H1 (cell line): ENCODE data around the gene SLC13A3. TPM values are rescaled to one million over a fixed set of nuclear protein-coding genes. Genes with fewer than 3 reads are reported as not detected.

Source experiments
- CTCF ChIA-PET: fragments of 300-600 bp; sonication (Branson Sonifier 250); formaldehyde crosslinking; loops from one replicate; lab custom pipeline; 2021; ENCODE audit not compliant: partially characterized antibody; lab: Charles Lee
- POLR2A ChIA-PET: fragments of 300-600 bp; sonication (Branson Sonifier 250); formaldehyde crosslinking; loops from one replicate; lab custom pipeline; 2021; ENCODE audit warnings: inconsistent platforms; ENCODE audit not compliant: partially characterized antibody; lab: Charles Lee
- DNase-seq, 2 experiments: peaks; one replicate each; pipeline versions ENCODE4 v3.0.0 to v3.0.0-alpha.2; 2010 to 2022; ENCODE audit warnings: low spot score in 2 of 2, low read depth in 1 of 2, mixed read lengths in 1 of 2
- FAIRE-seq: peaks from 2 replicates; lab custom pipeline; 2011; peaks lifted over from hg19 to GRCh38; lab: Jason Lieb, UNC
- H2AFZ ChIP-seq: 2 replicates; pipeline ENCODE4 v1.8.1; 2012; ENCODE audit warnings: low read length, inconsistent platforms
- H2AK5ac ChIP-seq: 2 replicates; pipeline ENCODE4 v1.6.1; 2013; ENCODE audit warnings: low read depth, low read length
- H2BK120ac ChIP-seq: replicated peaks from 2 replicates; pipeline ENCODE3; 2013; ENCODE audit warnings: low read depth, low read length, inconsistent platforms
- H2BK12ac ChIP-seq: 2 replicates; pipeline ENCODE4 v1.6.1; 2013; ENCODE audit warnings: low read depth, low read length
- H2BK15ac ChIP-seq: 2 replicates; pipeline ENCODE4 v1.6.1; 2013; ENCODE audit warnings: low read length
- H2BK20ac ChIP-seq: 2 replicates; pipeline ENCODE4 v1.6.1; 2013; ENCODE audit warnings: low read length
- H2BK5ac ChIP-seq: 2 replicates; pipeline ENCODE4 v1.6.1; 2013; ENCODE audit warnings: low read depth, low read length
- H3K14ac ChIP-seq: 2 replicates; pipeline ENCODE4 v1.6.1; 2013; ENCODE audit warnings: inconsistent platforms; ENCODE audit not compliant: insufficient read length
- H3K18ac ChIP-seq: 2 replicates; pipeline ENCODE4 v1.6.1; 2013; ENCODE audit warnings: low read length; ENCODE audit errors: extremely low read depth
- H3K23ac ChIP-seq: 2 replicates; pipeline ENCODE4 v1.6.1; 2013; ENCODE audit warnings: inconsistent platforms; ENCODE audit not compliant: insufficient read length
- H3K23me2 ChIP-seq: 2 replicates; pipeline ENCODE4 v1.6.1; 2013; ENCODE audit warnings: low read depth, low read length
- H3K27ac ChIP-seq: 2 replicates; pipeline ENCODE4 v1.6.1; 2011; ENCODE audit warnings: low read depth, low read length, inconsistent platforms
- H3K27me3 ChIP-seq, 4 experiments: replicated peaks in 1 of 4; 1 replicate in 1 of 4; 2 replicates in 3 of 4; pipeline versions ENCODE4 v1.6.1 to v1.8.1; 2011 to 2013; ENCODE audit warnings: low read length in 3 of 4, mild to moderate bottlenecking in 3 of 4, inconsistent platforms in 2 of 4, mixed read lengths in 2 of 4, moderate library complexity in 1 of 4; ENCODE audit not compliant: control insufficient read depth in 3 of 4, insufficient read depth in 3 of 4; ENCODE audit errors: extremely low read depth in 1 of 4
- H3K36me3 ChIP-seq, 4 experiments: 2 replicates each; pipeline versions ENCODE4 v1.6.1 to v1.8.1; 2011 to 2013; ENCODE audit warnings: mild to moderate bottlenecking in 4 of 4, low read length in 3 of 4, moderate library complexity in 2 of 4, control low read depth in 1 of 4, inconsistent platforms in 1 of 4; ENCODE audit not compliant: insufficient read depth in 4 of 4, control insufficient read depth in 2 of 4
- H3K4ac ChIP-seq: replicated peaks from 2 replicates; pipeline ENCODE3; 2013; ENCODE audit warnings: low read length, low read depth, mixed read lengths, inconsistent platforms; ENCODE audit not compliant: insufficient read length
- H3K4me1 ChIP-seq, 4 experiments: replicated peaks in 1 of 4; 1 replicate in 1 of 4; 2 replicates in 3 of 4; pipeline versions ENCODE4 v1.6.1 to v1.8.1; 2011 to 2013; ENCODE audit warnings: low read length in 3 of 4, inconsistent platforms in 2 of 4, mixed read lengths in 1 of 4; ENCODE audit not compliant: insufficient read depth in 4 of 4, control insufficient read depth in 3 of 4
- H3K4me2 ChIP-seq, 2 experiments: 2 replicates each; pipeline versions ENCODE4 v1.6.1 to v1.8.1; 2011 to 2013; ENCODE audit warnings: low read depth in 2 of 2, low read length in 2 of 2, control low read depth in 1 of 2, inconsistent platforms in 1 of 2, mild to moderate bottlenecking in 1 of 2; ENCODE audit not compliant: insufficient read depth in 1 of 2
- H3K4me3 ChIP-seq, 4 experiments: fragments of 200-600, 300-600 bp in 1 of 4; sonication (generic), shearing (Covaris generic), sonication (Bioruptor Twin) in 1 of 4; 2 replicates each; pipeline versions ENCODE4 v1.5.1 to v1.8.1; 2011 to 2016; ENCODE audit warnings: low read length in 4 of 4, low read depth in 3 of 4, control low read depth in 2 of 4, inconsistent platforms in 2 of 4, mild to moderate bottlenecking in 2 of 4, mixed read lengths in 1 of 4, moderate library complexity in 1 of 4; ENCODE audit not compliant: insufficient read depth in 2 of 4; ENCODE audit errors: extremely low read depth in 1 of 4
- H3K56ac ChIP-seq: replicated peaks from 2 replicates; pipeline ENCODE3; 2013; ENCODE audit warnings: low read depth, mild to moderate bottlenecking, mixed read lengths, low read length, inconsistent platforms; ENCODE audit not compliant: insufficient read length
- H3K79me1 ChIP-seq: 2 replicates; pipeline ENCODE4 v1.6.1; 2013; ENCODE audit warnings: low read depth, low read length, control low read depth
- H3K79me2 ChIP-seq, 2 experiments: 2 replicates each; pipeline versions ENCODE4 v1.6.1 to v1.8.1; 2012 to 2013; ENCODE audit warnings: low read length in 2 of 2, mild to moderate bottlenecking in 2 of 2, inconsistent platforms in 1 of 2; ENCODE audit not compliant: insufficient read depth in 2 of 2, control insufficient read depth in 1 of 2
- H3K9ac ChIP-seq, 4 experiments: replicated peaks in 1 of 4; 1 replicate in 1 of 4; 2 replicates in 3 of 4; pipeline versions ENCODE4 v1.6.1 to v1.8.1; 2011 to 2013; ENCODE audit warnings: low read depth in 3 of 4, low read length in 3 of 4, control low read depth in 2 of 4, mild to moderate bottlenecking in 2 of 4, moderate library complexity in 2 of 4, inconsistent platforms in 1 of 4; ENCODE audit errors: extremely low read depth in 1 of 4
- H3K9me3 ChIP-seq, 2 experiments: 2 replicates each; pipeline versions ENCODE4 v1.6.1 to v1.8.1; 2012 to 2013; ENCODE audit warnings: mild to moderate bottlenecking in 2 of 2, moderate library complexity in 2 of 2, control low read depth in 1 of 2, inconsistent platforms in 1 of 2, low read depth in 1 of 2, low read length in 1 of 2, mixed read lengths in 1 of 2; ENCODE audit not compliant: insufficient read depth in 2 of 2
- H4K20me1 ChIP-seq, 2 experiments: replicated peaks in 1 of 2; 2 replicates each; pipeline versions ENCODE3 to v1.8.1; 2011 to 2013; ENCODE audit warnings: inconsistent platforms in 2 of 2, low read length in 2 of 2, mild to moderate bottlenecking in 1 of 2; ENCODE audit not compliant: insufficient read depth in 2 of 2, control insufficient read depth in 1 of 2
- H4K5ac ChIP-seq: 2 replicates; pipeline ENCODE4 v1.6.1; 2013; ENCODE audit warnings: low read length, low read depth, mixed read lengths, inconsistent platforms; ENCODE audit not compliant: insufficient read length
- H4K8ac ChIP-seq: 2 replicates; pipeline ENCODE4 v1.8.0; 2013; ENCODE audit warnings: mild to moderate bottlenecking, moderate library complexity, low read length, inconsistent platforms; ENCODE audit not compliant: insufficient read depth; ENCODE audit errors: extremely low read depth
- H4K91ac ChIP-seq: replicated peaks from 2 replicates; pipeline ENCODE3; 2013; ENCODE audit warnings: low read length, mixed read lengths, inconsistent platforms; ENCODE audit not compliant: insufficient read length
- ASH2L ChIP-seq: fragments of 200-600, 300-600 bp; sonication (generic); IDR thresholded peaks from one replicate; pipeline ENCODE4 v1.7.1; 2017; ENCODE audit warnings: low read length
- CREB1 ChIP-seq: IDR thresholded peaks from 2 replicates; pipeline ENCODE4 v1.6.1; 2012; ENCODE audit warnings: inconsistent platforms
- EP300 ChIP-seq, 2 experiments: IDR thresholded peaks; 1 replicate in 1 of 2; 2 replicates in 1 of 2; pipeline ENCODE4 v1.6.1; 2011 to 2012; ENCODE audit warnings: low read depth in 2 of 2, low read length in 2 of 2, mild to moderate bottlenecking in 2 of 2, borderline replicate concordance in 1 of 2, inconsistent platforms in 1 of 2, moderate library complexity in 1 of 2
- RXRA ChIP-seq: IDR thresholded peaks from 2 replicates; pipeline ENCODE4 v1.6.1; 2011; ENCODE audit warnings: low read depth, mild to moderate bottlenecking, low read length, moderate library complexity; ENCODE audit not compliant: insufficient read depth
- SP4 ChIP-seq: IDR thresholded peaks from 2 replicates; pipeline ENCODE4 v1.6.1; 2012; ENCODE audit warnings: low read length, inconsistent platforms
- SRF ChIP-seq: IDR thresholded peaks from 2 replicates; pipeline ENCODE4 v1.6.1; 2011; ENCODE audit warnings: mild to moderate bottlenecking, low read depth, low read length, moderate library complexity
- WGBS, 2 experiments: shearing (Covaris generic) in 1 of 2; methylation state at CpG; one replicate each; pipeline versions ENCODE4 v1.1.6 to v1.1.7; 2013 to 2015; ENCODE audit warnings: low lambda C conversion rate in 2 of 2, mixed read lengths in 2 of 2, inconsistent platforms in 1 of 2, low coverage in 1 of 2, missing lambda C conversion rate in 1 of 2; ENCODE audit not compliant: insufficient replicate concordance in 2 of 2, insufficient coverage in 1 of 2, insufficient read length in 1 of 2; ENCODE audit errors: extremely low coverage in 1 of 2, missing lambda C conversion rate in 1 of 2; 5-methylcytosine and 5-hydroxymethylcytosine counted together
- polyA plus RNA-seq, 7 experiments: library from polyadenylated mRNA; depleted of rRNA in 3 of 7; stranded (reverse) in 5 of 7; unstranded in 2 of 7; fragments of >200 nt in 5 of 7; fragments of 200-250 nt in 2 of 7; gene quantifications; 1 replicate in 5 of 7; 2 replicates in 1 of 7; 4 replicates in 1 of 7; pipeline versions ENCODE4 v1.2.1 to v1.2.3, GENCODE V29; 2011 to 2013; ENCODE audit warnings: missing spikeins in 2 of 7, mixed read lengths in 2 of 7
- total RNA-seq: library from RNA; stranded (reverse); fragmentation: NEBNext Ultra II Directional; extraction: Animal tissue kit (Norgen Biotek cat#: 25700); gene quantifications from 2 replicates; pipeline ENCODE4 v1.2.1, GENCODE V29; 2021
- TF ChIP-seq, protein P1 (sequence below): IDR thresholded peaks from 2 replicates; pipeline ENCODE4 v1.6.1; 2012; ENCODE audit warnings: inconsistent platforms

SLC13A3 gene
- total and polyA plus RNA-seq, 2 of the 8 experiments (the other 6 are each of a cell fraction or from before 2014, with no cell fraction given) = 9.4 to 12.6 TPM

DNA sequence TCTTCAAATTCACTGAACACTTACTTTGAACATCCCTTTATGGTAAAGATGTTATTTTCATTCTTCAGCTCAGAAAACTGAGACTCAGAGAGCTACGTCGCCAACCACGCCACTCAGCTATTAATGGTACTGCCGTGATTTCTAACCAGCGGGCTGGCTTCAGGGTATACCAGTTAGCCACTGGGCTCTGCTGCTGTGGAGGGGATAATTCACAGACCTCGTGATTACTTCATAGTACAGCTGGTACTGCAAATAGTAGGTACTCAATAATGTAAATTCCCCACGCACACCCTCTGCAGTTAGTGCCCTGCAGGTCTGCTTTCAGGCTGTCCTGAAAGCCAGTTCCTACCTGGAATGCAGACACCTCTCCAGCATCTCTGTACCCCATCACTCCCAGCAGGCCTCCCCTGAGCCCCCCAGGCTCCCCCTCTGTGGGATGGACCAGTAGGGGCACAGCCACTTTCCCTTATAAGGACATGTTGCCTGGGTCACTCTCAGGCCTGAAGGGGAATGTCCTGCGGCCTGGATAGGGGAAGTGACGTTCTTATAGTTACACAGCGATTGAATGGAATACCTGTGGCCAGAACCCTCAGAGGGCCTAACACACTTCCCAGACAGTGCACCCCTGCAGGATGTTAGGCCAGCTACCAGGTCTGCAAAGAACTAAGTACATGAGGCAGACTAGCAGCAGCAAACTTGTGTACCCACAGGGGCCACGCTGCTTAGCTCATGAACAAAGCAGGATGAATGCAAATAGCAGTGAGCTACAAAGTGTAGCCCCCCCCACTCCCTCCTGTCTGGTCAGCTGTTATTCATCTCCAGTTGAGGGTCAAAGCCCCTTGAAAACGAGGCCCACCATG, 99.5 kb downstream of the SLC13A3 start:
- Histone ChIP-seq H2BK15ac (peak overlapping the region; percentile 54), H2AK5ac (no peak overlapping the region; the same call in 1 of the 2 replicates), H3K14ac (no peak overlapping the region), H3K4me1 (peaks cover 12 to 33% (median 22%) of the 10 kb centered on the region in 4 experiments), H2AFZ (no peak overlapping the region), H3K9me3 (no peaks in the 10 kb centered on the region), H3K4me3 (no peak overlapping the region; a peak in 1 of 8 replicates), H3K23ac (no peak overlapping the region), H3K18ac (0 out of 2 replicates have a peak overlapping the region, but pooled peaks have one; percentile 66), H4K8ac (no peak overlapping the region; the same call in 1 of the 2 replicates), H3K27ac (peak overlapping the region; percentile 59; the same call in 1 of the 2 replicates), H2BK5ac (peak overlapping the region; percentile 61; the same call in 1 of the 2 replicates), H3K79me1 (no peaks in the 10 kb centered on the region), H3K4me2 (peak overlapping the region; percentile 10 to 43; a peak in 3 of 4 replicates), H3K9ac (peak overlapping the region in 1 of 4 experiments; percentile 7; a peak in 1 of 7 replicates), H3K23me2 (no peaks in the 10 kb centered on the region), H3K36me3 (no peaks in the 10 kb centered on the region), H4K20me1 (no peaks in the 10 kb centered on the region), H4K5ac (no peak overlapping the region)
- ChIA-PET CTCF (interaction anchor here (0.6 to 7.7 kb wide), 12 partner anchors 9 to 227 kb away, joined by 3 to 64 read pairs (median 4); no protein-coding TSS in a partner anchor), POLR2A (interaction anchor here (0.8 to 2.6 kb wide), 5 partner anchors 10 to 131 kb away, joined by 3 to 8 read pairs (median 4); partner anchors contain the start of gene ZNF334)
- peak in 1 of 2 experiments; percentile 60 for DNase-seq
- TF ChIP-seq SP4 (no peak), CREB1 (peak; percentile 43), EP300 (IDR thresholded peaks at IDR 0.05; ENCODE audit: borderline replicate concordance in 1 of 2, low read depth in 2 of 2, low read length in 2 of 2) (peak in 1 of 2 experiments; percentile 13; a peak in 1 of 3 replicates), SRF (peak; percentile 97), ASH2L (peak; percentile 48), RXRA (no peak)
- TF ChIP-seq, protein P1, sequence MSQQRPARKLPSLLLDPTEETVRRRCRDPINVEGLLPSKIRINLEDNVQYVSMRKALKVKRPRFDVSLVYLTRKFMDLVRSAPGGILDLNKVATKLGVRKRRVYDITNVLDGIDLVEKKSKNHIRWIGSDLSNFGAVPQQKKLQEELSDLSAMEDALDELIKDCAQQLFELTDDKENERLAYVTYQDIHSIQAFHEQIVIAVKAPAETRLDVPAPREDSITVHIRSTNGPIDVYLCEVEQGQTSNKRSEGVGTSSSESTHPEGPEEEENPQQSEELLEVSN = no peak
- TF ChIP-seq, all 59 proteins: peak for 4
- peak overlapping the region; percentile 82; the same call in 1 of the 2 replicates for H2BK20ac ChIP-seq
- no peak for FAIRE-seq
- H3K27me3 ChIP-seq = no peaks in the 10 kb centered on the region; a peak in 2 of 7 replicates
- H4K91ac ChIP-seq = peak overlapping the region; percentile 67
- H3K4ac ChIP-seq = peak overlapping the region; percentile 61
- H3K79me2 ChIP-seq = no peaks in the 10 kb centered on the region
- H3K56ac ChIP-seq = peak overlapping the region; percentile 48
- WGBS, 2 experiments = 62% methylated on average over 12 of the region's 12 CpGs; no CpG with 5 or more reads in 1 of the 2 experiments
- H2BK120ac ChIP-seq = peak overlapping the region; percentile 60
- peak overlapping the region; percentile 32; the same call in 1 of the 2 replicates for H2BK12ac ChIP-seq
